K562 (cell line): ENCODE results near the gene NR2C2AP.

Source experiments
- EP300 ChIP-seq: IDR thresholded peaks from 2 replicates; pipeline ENCODE4 v1.6.1; 2012; ENCODE audit warnings: low read length, improper control_type of control experiment
- PATZ1 ChIP-seq: fragments of 250-450 bp; sonication (Bioruptor Pico); IDR thresholded peaks from 2 replicates; pipeline ENCODE4 v1.5.0; 2020; ENCODE audit warnings: mild to moderate bottlenecking, borderline replicate concordance
- PCBP1 ChIP-seq: fragments of 200-400 bp; formaldehyde crosslinking; IDR thresholded peaks from 2 replicates; pipeline ENCODE4 v1.6.1; 2018; ENCODE audit warnings: mild to moderate bottlenecking, low read depth, low read length; ENCODE audit not compliant: poor library complexity, severe bottlenecking
- POLR2A ChIP-seq: fragments of 450-650 bp; conservative IDR thresholded peaks from 2 replicates; pipeline ENCODE4 v1.6.1; 2016
- SMAD4 ChIP-seq: fragments of 250-450 bp; sonication (Bioruptor Pico); conservative IDR thresholded peaks from 2 replicates; pipeline ENCODE4 v1.8.0; 2021; ENCODE audit warnings: inconsistent platforms, mild to moderate bottlenecking, moderate library complexity
- THAP7 ChIP-seq: fragments of 250-450 bp; sonication (Bioruptor Pico); IDR thresholded peaks from 2 replicates; pipeline ENCODE4 v1.5.0; 2021
- ZNF695 ChIP-seq: fragments of 450-650 bp; formaldehyde crosslinking; IDR thresholded peaks from 2 replicates; pipeline ENCODE4 v1.4.0; 2020; ENCODE audit warnings: mild to moderate bottlenecking, moderate library complexity
- TF ChIP-seq, protein P1 (sequence below), 3 experiments: IDR thresholded peaks in 2 of 3; conservative IDR thresholded peaks in 1 of 3; 2 replicates each; pipeline ENCODE4 v1.5.1; 2011 to 2012; ENCODE audit warnings: low read length in 3 of 3, mild to moderate bottlenecking in 3 of 3, control low read depth in 2 of 3, improper control_type of control experiment in 1 of 3, inconsistent platforms in 1 of 3, low read depth in 1 of 3, mixed read lengths in 1 of 3, moderate library complexity in 1 of 3; ENCODE audit not compliant: insufficient read depth in 2 of 3

GRCh38 chr19:19179548-19180441, 23.4 kb downstream of the NR2C2AP start:
- TF ChIP-seq ZNF695 (CRISPR knock-in tag) (no peak), SMAD4 (CRISPR knock-in tag) (no peak), EP300 (no peak), PCBP1 (no peak), THAP7 (no peak), POLR2A (no peak), PATZ1 (CRISPR knock-in tag) (no peak)
- TF ChIP-seq, protein P1, sequence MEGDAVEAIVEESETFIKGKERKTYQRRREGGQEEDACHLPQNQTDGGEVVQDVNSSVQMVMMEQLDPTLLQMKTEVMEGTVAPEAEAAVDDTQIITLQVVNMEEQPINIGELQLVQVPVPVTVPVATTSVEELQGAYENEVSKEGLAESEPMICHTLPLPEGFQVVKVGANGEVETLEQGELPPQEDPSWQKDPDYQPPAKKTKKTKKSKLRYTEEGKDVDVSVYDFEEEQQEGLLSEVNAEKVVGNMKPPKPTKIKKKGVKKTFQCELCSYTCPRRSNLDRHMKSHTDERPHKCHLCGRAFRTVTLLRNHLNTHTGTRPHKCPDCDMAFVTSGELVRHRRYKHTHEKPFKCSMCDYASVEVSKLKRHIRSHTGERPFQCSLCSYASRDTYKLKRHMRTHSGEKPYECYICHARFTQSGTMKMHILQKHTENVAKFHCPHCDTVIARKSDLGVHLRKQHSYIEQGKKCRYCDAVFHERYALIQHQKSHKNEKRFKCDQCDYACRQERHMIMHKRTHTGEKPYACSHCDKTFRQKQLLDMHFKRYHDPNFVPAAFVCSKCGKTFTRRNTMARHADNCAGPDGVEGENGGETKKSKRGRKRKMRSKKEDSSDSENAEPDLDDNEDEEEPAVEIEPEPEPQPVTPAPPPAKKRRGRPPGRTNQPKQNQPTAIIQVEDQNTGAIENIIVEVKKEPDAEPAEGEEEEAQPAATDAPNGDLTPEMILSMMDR (IDR thresholded peaks at IDR 0.05 in 2 of 3, conservative IDR thresholded peaks at IDR 0.05 in 1 of 3; ENCODE audit: insufficient read depth in 2 of 3, low read depth in 1 of 3, low read length in 3 of 3): no peak
